GM18867 (cell line): ENCODE results near the gene STAU1.
"Not testable (repeated sequence)": the region's sequence is repeated elsewhere in the genome, so short reads cannot be mapped to it uniquely, and the experiment has no call there.

ENCODE experiments used
- ATAC-seq: cut with Tn5 transposase; IDR thresholded peaks from one replicate; pipeline ENCODE4 v1.9.1; 2021; ENCODE audit warnings: mild to moderate bottlenecking, moderate library complexity; ENCODE audit not compliant: unreplicated experiment

Gene STAU1

GRCh38 chr20:49167811-49168507 lies 20.2 kb downstream of the STAU1 start:
- no peak for ATAC-seq

DNA sequence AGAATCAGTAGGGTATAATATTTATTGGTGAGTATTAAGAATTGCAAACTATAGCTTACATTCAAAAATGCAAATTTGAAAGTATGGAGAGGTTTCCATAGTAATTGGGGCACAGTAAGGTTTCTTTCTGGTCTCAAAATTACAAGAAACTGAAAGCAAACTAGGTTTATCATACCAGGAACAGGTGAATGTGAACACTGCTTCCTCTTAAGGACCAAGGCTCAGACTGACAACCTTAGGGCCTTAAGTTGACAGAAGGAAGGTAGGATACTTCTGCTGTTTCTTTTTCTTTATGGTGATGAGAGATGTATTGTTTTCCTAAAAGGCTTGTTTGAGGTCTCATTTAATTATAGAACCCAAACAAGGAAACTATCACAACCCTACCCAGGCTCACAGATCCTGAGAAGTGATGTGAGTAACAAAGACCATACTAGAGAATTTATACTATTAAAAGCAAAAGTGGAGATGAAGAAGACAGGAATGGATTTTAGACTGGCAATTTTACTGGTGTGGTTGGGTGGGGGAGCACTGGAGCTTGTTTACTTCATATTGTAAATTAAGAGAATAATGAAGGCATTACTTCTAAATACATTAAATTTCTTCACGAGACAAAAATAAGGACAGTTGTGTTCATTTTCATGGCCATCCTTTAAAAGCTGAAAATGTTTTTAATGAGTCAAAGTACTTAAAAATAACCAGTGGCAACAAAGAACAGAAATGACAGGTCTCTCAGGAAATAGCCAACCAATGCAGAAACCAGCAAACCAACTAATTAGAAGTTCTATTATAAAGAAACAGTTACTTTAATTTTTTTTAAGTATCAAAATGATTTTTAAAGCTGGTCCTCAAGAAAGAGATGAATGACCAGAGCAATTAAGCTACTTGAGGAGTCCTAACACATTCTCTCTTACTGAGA lies 21.3 kb downstream of the STAU1 start:
- ATAC-seq, result peak; percentile 55

DNA sequence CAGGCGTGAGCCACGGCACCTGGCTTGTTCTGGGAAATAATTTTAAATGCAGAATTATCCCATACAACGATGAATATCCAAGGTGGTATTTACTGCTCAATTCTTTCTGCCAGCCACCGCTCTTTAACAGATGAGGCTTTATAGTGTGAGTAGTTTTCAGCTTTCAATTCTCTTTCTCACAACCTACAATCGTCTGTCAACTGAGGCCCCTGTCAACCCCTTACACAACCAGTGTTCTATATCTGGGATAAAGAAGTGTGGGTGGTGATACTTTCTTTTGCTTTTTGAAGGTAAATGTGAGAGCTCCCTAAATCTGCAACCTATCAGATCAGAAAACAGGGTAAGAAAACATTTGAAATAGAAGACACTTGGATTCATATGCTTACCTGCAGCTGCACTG lies 22.5 kb downstream of the STAU1 start:
- peak; percentile 42 for ATAC-seq

DNA sequence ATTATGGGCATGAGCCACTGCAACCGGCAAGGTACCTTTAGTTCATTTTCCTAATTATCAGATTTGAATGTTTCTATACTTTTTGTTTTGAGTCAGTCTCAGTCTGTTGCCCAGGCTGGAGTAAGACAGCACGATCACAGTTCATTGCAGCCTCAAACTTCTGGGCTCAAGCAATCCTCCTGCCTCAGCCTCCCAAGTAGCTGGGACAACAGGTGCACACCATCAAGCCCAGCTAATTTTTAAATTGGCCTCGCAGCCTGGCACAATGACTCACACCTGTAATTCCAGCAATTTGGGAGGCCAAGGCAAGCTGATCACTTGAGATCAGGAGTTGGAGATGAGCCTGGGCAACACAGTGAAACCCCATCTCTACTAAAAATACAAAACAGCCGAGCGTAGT lies 24.4 kb downstream of the STAU1 start:
- ATAC-seq, result no peak

DNA sequence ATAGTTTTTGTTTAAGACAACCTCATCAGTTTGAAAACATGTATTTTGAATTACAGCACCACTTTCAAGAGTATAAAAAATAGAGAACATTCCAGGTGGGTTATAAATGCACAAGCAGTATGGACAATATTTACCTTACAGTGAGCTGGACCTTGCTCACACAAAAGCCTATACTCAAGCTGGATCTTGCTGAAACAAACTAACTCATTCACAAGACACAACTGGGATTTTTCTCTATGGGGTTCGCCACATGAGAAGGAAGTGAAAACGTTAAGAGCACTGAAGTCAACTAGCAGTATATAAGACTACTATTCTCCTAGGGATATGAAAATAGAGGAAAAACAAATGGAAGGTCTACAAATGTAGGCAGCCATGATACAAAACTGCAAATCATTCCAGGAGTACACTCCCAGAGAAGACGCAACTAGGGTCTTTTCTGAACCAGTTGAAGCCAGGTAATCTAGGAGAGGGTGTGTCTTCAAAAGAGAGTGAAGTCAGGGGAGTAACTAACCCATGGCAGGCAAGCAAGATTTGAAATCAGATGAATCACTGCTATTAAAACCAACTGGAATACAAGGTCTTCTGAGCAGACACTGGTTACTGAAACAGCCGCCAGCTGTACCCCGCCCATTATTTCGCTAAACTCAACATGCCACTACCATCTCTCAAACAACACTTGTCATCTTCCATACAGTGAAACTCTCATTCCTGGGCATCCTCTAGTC lies 26.5 kb downstream of the STAU1 start:
- ATAC-seq, result no peak

DNA sequence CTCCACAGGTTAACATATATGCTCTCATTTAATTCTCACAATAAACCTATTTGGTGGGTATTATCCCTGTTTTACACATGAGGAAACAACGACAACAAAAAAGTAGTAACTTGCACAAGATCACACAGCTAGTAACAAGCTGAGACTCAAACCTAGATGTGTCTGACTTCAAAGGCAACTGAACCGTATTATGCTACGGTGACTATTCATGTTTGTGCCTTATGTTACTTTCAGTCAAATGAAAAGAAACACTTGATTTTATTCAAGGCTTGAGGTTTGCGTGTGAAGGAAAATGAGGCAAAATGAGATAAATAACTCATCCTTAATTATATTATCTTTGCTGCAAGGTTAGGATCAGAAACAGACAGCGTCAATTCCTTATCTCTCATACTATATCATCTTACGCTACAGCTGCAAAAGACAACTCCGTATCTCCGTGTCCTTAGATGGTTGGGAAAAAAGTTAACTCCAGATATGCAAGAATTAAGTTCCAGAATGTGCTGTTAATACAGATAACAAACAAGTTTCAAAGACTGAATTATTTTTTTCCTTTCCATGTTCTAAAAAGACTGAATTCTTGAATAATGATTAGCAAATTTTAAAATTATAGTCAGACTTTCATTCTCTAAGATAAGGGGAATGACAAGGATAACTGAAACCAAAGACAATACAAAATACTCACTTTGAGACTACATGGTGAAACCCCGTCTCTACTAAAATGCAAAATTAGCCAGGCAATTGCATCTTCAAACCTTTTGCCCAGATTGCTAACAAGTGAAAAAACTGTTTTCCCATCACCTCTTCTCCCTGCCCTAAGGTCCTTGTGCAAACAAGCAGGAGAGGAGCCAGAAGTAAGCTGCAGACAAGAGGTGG lies 27.8 kb downstream of the STAU1 start:
- no peak for ATAC-seq

- no peak for ATAC-seq
Observed at GRCh38 chr20:49157146-49157545, 31.0 kb downstream of the STAU1 start.

DNA sequence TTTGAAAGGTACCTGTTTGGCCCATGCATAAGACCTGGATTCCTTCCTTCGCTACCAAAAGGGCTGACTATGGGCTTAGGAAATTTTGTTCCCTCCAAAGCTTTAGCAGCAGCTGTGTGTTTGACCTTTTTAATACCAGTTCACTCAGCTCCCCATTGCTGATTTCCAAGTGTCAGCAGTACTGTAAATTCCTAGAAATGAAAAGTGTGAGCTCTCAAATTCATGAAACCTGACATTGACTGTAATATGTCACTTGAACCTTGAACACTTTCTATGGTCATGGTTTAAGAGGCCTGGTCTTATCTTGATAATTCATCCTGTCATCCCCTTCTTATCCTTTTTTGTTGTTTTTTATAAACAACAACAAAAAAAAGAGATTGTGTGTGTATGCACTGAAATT lies 31.7 kb downstream of the STAU1 start:
- ATAC-seq, result no peak

DNA sequence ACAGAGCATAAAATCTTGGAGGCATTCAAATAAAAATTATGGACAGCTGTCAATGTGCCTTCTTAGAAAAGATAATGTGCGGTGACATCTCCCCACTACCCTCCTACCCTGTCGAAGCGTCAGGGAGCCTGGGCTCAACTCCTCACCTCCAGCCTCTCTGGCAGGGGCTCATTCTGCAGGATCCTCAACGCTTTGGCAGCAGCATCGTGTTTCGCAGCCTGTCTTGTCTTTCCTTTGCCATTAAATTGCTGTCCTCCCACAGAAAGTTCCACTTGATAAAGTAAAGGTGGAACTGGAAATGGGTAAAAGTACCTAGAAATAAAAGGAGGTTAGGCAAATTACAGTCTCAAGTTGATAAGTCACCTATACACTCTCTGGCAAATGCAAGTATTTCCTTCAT lies 36.7 kb downstream of the STAU1 start:
- no peak for ATAC-seq

DNA sequence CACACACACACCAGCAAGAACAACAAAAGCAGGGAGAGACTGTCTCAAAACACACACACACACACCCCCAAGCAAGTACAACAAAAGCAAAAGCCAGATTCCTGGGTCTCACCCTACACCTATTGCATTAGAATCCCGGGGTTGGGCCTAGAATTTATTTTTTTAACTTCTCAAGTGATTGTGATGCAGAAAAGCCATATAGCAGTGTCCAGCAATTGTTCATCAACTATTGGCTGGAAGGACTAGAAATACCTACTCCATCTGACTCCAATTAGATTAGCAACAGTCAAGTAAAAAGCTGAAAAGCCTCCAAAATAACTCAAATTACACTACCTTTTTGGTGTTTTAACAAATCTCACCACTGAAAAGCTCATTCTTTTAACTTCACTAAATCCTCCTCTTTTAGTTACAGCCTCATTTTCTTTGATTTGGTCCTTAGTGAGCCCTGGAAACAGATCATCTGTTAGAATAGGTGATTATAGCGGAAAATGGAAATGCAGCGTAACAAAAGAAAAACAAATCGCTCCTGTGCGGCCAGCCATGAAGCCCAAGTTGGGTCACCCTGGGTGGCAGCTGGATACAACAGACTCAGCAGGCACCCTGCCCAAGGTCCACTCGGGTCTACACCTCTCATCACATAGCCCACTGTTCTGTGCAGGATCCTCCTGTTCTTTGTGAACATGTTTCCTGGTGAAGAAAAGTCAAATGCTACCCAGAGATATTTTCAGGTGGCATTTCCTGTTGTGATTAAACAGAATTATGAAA lies 38.7 kb downstream of the STAU1 start:
- no peak for ATAC-seq

GRCh38 chr20:49148601-49149000 lies 39.5 kb downstream of the STAU1 start:
- ATAC-seq, result no peak

GRCh38 chr20:49147296-49147695 lies 40.8 kb downstream of the STAU1 start:
- no peak for ATAC-seq

- ATAC-seq, result no peak
Observed at GRCh38 chr20:49146442-49147225, 41.5 kb downstream of the STAU1 start.

DNA sequence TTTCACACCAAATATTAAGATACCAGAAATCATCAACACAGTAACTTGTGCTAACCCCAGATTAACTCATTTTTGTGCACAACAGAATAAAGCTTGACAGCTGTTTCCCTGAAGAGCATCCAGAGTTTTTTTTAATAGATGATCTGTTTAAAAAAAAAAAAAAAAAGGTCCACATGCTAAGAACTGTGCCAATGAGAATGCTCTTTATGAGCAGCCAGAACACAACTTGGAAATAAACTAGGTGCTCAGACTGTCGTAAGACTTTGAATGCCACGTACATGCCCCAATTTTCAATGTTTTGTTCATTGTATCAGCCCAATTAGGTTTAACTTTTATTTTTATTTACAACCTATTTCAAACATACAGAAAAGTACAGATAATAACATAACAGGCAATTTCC lies 47.3 kb downstream of the STAU1 start:
- no peak for ATAC-seq

DNA sequence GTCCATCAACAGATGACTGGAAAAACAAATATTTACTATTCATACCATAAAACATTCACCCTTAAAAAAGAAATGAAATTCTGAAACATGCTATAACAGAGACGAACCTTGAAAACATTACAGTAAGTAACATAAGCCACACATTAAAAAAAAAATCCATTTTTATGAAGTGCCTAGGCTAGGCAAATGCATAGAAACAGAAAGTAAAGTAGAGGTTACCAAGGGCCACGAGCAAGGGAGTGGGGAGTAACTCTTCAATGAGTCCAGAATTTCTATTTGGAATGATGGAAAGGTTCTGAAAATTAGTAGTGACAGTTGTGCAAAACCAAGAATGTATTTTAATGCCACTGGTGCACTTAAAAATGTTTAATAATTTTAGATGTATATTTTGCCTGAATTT lies 47.7 kb downstream of the STAU1 start:
- ATAC-seq, result no peak

GRCh38 chr20:49138431-49138830 lies 49.7 kb downstream of the STAU1 start:
- no peak for ATAC-seq

DNA sequence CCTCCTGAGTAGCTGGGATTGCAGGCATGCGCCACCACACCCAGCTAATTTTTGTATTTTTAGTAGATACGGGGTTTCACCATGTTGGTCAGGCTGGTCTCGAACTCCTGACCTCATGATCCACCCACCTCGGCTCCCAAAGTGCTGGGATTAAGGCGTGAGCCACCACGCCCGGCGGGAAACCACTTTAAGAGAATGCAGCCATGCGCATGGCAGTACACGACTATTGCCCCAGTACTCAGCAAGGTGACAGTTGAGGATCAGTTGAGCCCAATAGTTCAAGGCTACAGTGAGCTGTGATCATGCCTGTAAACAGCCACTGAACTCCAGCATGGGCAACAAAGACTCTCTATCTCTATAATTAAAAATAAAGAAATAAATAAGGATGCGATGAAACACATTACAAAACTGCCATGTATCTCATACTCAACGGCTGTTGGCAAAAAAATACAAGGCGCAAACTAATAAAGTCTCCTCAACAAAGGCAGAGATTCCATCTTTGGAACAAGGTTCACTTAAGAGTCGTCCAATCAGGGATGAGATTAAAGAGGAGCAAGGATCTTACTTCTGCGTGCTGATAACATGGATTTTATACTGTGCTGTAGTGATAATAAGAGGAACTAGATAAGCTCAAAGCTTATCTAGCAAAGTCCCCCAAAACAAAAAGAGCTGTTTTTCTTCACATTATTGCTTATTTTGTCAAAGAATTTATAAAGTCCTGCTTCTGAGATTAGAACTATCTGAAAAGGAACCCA lies 51.1 kb downstream of the STAU1 start:
- no peak for ATAC-seq

GRCh38 chr20:49134797-49135196 lies 53.3 kb downstream of the STAU1 start:
- not testable (repeated sequence) for ATAC-seq
